GM18951 (cell line): Measurements from ENCODE around the gene LEMD2.

Experiments
- POLR2A ChIP-seq: IDR thresholded peaks from 4 replicates; pipeline ENCODE4 v1.6.1; 2011; ENCODE audit warnings: mild to moderate bottlenecking; ENCODE audit not compliant: insufficient read length, insufficient read depth; ENCODE audit errors: extremely low read depth
- in situ Hi-C: fragments of 300-500 bp; cut with MboI; formaldehyde crosslinking; loops from one replicate; pipeline ENCODE4 v1.12.0; 2022; ENCODE audit warnings: low sequenced_read_pairs, mixed read lengths, inconsistent platforms; ENCODE audit not compliant: unreplicated experiment

The LEMD2 gene

DNA sequence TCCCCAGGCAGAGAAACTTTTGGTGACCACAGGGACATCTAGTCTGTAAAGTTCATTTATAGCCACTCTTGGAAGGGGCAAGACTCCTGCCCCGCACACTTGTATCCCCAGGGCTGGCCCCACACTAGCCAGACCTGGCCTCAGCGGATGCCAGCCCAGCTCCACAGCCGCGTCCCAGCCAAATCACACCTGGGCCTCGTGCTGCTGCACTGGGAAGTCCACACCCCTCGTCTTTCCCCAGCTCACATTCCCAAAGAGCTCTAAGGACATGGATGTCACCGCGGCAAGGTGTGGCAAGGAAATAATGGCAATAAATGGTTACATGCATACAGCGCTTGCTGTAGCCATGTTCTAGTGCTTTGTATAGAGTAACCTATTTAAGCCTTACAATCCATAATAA is 50.8 kb downstream of the LEMD2 start:
- no peak for TF ChIP-seq POLR2A
- in situ Hi-C loops, result no loop called here

DNA sequence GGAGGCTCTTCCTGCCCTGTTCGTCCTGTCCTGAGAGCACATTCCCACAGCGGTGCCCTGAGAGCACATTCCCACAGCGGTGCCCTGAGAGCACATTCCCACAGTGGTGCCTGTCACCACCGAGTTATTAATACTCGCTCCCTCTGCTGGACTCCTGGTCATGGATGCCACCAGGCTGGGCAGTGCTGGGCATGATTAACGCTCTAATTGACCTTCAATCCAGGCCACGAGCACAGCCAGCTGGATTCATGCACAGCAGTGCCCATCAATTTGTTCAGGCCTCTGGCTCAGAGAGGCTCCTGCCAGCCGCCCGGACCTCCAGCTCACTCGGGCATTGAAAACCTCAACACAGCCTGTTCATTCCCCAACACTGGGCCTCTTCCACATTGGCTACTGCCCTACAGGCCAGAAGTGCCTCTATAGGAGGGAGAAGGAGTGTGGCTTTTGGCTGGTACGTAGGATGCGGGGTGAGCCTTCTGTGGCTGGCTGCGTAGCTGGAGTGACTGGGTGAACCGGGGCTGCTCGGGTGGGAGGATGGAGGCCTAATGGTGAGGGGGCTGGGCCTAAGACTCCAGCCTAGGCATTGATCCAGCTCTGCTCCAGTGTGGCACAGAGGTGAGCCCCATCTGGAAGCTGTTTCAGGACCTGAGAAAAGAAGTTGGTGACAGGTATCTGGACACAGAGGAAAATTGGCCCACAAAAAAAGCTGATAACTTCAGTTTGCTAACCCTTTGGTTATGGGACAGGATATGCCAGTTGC is 51.5 kb downstream of the LEMD2 start:
- TF ChIP-seq POLR2A, result no peak
- in situ Hi-C loops, result no loop called here

DNA sequence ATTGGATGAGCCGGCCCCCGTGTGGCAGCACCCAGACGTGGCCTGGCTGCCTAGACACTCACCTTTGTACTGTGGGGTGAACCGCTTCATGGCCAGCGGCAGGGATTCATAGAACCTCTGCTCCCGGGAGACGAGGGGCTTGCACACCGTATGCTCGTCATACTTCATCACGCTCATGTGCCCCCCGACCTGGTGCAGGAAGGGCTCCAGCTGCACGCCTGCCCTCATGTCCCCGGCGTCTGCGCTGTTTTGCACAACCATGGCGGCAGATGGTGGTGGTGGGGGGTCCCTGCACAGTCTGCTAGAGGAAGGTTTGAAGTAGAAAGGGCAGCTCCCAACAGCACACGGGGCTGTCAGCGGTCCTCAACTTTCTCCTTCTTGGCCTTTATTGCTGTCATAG is 53.7 kb downstream of the LEMD2 start:
- no peak for TF ChIP-seq POLR2A
- in situ Hi-C loops, result no loop called here

DNA sequence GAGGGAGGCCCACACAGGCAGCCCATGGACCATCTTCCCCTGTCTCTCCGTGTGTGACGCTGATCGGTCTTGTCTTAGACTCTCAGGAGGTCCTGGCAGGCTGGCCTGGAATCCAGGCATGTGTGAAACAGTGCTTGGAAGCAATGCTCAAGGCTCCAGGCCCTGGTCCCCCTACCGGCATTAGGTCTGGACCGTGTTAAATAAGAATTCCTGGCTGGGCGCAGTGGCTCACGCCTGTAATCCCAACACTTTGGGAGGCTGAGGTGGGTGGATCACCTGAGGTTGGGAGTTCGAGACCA is 55.3 kb downstream of the LEMD2 start:
- in situ Hi-C loops, result no loop called here
- no peak for TF ChIP-seq POLR2A

DNA sequence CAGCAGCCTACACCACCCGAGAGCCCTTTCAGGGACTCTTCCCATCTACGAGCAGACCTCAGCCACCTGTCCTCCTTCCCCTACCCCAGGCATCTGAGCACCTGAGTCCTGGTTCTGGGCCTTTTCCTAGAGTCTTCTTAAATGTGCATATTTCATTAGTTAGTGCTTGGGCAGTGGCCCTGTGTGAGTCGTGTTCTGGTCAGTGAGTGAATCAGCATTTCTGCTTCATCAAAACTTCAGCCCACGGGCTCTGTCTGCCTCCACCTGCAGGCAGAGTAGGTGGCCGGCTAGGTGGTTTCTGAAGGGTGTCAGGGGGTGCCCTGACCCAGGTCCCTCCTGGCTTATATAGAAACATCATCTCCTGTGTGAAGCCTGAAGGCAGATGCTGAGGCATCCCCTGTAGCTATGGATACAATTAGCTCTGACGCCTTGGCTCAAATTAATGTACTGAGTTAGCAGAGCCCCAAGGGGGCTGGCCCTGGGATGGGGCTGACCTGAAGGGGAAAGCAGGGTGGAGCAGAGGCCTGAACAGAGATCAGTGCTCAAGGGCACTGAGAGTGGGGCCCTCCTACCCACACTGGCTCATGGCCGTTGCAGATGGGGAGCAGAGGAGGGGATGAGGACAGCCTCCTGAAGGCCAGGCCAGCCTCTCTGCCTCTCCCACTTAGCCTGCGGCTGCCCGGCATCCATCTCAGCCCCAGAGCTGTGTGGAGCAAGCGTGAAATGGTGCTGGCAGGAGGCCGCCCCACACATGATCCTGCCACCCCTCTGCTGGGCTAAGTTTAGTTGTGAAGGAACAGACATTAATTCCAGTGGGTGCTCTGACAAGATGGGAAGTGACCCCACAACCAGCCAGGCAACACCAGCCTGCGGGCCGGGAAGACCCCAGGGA is 55.9 kb downstream of the LEMD2 start:
- TF ChIP-seq POLR2A, result no peak
- in situ Hi-C loops, result no loop called here

DNA sequence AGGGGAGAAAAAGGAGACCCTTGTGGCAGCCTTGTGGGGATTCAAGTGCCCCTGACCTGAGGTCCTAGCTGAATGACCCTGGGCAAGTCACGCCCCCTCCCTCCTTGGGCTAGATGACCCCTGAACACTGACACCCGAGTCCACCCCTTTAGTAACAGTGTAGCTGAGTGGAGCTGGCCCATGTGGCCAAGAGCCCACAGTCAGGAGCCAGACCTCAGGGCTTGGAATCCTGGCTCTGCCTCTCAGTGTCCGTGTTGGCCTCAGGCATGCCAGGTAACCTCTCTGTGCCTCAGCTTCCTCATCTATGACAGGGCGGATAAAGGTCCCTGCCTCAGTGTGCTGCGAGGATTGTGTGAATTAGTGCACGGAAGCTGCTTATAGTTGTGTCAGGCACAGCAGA is 56.5 kb downstream of the LEMD2 start:
- no peak for TF ChIP-seq POLR2A
- in situ Hi-C loops, result no loop called here

DNA sequence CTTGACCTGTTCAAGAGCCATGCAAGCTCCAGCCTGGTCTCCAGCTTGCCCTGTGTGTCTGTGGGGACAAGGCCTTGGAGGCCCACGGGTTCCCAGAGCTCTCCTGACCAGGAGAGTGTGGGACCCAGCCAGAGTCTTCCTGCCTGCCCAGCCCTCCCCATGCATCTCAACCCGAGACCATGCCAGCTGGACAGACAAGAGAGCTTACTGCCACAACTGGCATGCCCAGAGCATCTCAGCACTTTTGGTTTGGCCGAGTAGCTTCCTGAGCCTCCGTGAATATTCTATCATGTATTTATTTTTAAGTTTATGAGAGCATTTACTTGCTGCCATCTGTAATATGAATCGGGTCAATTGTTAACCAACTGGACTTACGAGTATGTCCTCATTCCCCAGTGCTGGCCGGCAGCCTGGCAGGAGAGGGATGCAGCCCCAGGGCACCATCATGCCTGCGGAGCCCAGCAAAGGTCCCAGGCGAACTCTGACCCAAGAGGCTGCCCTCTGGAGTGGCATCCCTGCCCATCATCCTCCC is 57.1 kb downstream of the LEMD2 start:
- in situ Hi-C loops, result no loop called here
- TF ChIP-seq POLR2A, result no peak

DNA sequence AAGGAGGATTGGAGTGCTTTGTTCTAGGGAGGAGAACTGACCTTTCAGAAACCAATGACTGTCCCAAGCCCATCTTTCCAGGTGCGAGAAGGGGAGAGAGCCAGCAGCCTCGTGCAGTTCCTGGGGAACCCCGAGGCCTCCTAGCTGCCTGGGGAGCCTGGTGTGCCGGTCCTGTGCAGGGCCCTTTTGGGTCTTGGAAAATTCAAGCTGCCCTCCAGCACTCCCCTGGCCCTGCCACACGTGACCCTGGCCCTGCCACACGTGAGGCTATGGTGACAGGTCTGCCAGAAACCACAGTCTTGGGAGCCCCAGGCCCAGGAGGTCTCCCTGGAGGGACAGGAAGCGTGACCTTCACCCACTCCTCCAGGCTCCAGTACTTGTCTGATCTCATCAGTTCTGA is 57.9 kb downstream of the LEMD2 start:
- in situ Hi-C loops, result no loop called here
- no peak for TF ChIP-seq POLR2A

DNA sequence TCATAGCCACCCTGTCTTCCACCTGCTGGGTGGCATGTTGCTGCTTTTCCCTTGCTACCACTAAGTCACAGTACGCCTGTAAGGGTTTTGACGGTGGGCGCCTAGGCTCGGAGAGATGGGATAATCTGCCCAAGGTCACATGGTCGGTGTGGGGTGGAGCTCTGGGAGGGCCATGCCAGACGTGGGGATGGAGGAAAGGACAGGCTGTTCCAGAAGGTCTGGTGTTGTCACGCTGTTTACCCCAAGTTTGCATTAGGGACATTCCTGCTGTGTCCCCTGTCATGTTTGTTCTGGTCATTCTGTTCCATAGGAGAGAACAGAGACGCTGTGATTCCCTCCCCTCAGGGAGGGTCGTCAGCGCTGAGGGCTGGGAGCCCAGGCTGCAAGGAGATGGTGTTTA is 58.3 kb downstream of the LEMD2 start:
- no peak for TF ChIP-seq POLR2A
- in situ Hi-C loops, result no loop called here

DNA sequence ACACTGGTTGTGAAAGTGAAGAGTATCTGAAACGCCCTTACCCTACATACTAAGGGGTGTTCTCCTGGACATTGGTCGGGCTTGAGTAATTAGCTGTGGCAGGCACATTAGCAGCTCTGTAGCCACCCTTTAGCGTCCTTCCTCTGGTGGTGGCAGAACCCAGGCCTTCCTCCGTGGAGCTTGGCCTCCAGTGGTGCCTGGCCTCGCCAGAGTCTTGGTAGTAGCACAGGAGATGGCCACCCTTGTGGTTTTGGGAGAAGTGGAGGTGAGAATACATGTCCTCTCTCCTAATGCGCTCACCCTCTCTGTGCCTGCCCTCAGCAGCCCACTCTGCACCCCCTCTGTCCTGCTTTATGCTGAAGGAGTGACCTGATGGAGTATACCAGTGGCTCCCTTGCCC is 59.9 kb downstream of the LEMD2 start:
- in situ Hi-C loops, result no loop called here
- TF ChIP-seq POLR2A, result no peak

DNA sequence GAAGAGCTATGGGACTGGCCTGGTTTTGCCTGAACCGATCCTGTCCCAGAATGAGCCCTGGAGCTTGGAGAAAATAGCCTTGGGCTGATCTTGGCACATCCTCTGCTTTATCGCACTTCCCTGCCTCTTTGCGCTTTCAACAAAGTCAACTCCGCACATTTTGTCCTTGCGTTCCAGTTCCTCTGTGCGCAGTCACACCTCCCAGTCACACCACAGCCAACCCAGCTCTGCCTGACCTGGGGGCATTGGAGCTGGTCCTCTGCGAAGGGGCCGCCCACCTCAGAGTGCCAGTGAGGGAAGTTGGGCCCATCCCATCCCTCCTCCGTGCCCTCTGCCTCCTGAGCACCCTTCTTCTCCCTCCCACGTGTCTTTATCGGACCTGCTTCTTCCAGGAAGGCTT is 60.5 kb downstream of the LEMD2 start:
- in situ Hi-C loops, result no loop called here
- TF ChIP-seq POLR2A, result no peak

DNA sequence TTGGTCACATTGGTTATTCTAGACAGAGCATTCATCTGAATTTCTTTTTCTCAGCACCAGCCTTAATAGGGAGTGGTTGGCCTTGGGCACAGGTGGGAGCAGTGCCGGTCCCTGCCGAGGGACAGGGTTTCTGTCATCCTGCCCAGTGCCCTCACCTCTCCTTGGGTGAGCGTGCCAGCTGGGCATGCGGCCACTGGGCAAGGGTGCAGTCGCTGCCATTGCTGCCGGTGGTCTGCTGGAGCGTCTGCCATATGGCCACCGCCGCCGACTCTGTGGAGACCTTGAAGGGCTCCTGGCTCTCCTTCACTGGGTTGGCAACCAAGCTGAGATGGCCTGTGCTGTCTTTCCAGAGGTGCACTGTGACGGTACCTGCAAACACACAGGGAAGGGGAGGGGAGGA is 61.0 kb downstream of the LEMD2 start:
- TF ChIP-seq POLR2A, result no peak
- in situ Hi-C loops, result no loop called here

DNA sequence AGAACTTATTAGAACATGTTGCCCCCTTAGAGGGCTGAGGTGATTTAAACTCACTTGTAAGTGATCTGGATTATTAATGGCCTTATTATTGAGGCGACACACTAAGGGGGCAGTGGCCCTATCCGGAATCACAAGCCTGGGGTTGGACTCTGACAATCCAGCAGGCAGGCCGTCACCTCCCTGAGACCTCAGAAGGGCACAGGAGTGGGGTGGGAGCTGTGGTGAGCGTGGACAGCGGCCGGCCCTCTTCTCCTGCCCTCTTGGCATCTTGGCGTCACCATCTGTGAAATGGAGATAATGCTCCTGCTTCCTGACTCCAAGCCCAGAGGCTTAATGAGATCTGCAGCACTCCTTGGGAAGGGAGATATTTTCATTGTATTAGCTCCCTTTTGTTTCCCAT is 61.8 kb downstream of the LEMD2 start:
- in situ Hi-C loops, result no loop called here
- TF ChIP-seq POLR2A, result no peak

DNA sequence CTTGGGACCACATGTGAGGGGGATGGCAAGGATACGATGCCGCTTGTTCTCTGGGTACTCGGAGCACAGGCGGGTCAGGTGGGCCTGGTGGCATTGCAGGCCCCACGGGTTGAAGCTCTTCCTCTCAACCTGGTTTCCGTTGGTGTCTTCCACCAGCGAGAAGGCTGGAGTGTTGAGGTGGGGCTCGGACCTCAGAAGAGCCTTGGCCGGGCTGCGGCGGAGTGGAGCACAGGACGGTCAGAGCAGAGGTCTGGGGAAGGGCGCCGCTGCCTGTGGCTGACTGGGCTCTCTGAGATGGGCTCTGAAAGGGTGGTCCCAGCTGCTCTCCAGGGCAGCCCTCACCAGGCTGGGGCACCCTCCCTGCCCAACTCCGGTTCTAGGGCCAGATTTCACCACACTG is 62.2 kb downstream of the LEMD2 start:
- TF ChIP-seq POLR2A, result no peak
- in situ Hi-C loops, result no loop called here

DNA sequence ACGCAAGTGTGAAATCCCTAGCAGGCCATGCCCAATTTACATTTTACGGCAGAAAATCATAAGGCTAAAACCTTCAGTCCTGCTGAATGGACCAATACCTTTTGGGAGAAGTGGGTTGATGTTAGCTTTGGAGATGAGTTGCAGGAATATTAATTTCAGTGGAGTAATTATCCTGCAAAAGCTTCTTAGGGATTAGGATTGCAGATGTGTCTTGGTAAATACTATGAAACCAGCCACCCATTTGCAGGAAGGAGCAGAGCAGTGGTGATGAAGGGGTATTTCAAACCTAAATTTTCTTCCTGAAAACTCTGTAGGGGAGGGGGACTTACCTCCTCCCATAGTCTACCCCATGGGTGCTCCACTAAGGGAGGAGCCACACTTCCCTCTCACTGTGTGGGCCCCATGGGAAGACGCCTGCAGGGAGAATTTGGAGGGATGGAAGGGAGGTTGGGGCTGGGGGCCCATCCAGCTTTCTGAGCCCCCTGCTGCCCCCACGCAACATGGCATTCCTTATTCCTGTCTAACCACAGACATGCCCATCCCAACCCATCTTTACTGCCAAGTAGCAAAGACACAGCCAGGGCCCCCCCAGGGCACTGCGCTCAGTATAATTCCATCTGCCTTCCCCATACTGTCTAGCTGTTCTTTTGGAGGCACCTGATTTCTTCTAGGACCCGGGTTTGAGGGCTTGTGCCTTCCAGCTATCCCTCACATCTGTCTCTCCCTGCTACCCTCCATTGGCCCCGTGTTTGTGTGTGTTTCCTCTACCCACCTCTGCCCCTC is 62.8 kb downstream of the LEMD2 start:
- no peak for TF ChIP-seq POLR2A
- in situ Hi-C loops, result no loop called here
